ENCODE results near the gene CORO1C. TPM values are rescaled to one million over a fixed set of nuclear protein-coding genes. Genes with fewer than 3 reads are reported as not detected.

Gene CORO1C
- total and polyA plus RNA-seq, 9 of the 15 experiments (the other 6 are each of a cell fraction or from before 2014, with no cell fraction given) = 55.2 to 280 (median 150) TPM

DNA sequence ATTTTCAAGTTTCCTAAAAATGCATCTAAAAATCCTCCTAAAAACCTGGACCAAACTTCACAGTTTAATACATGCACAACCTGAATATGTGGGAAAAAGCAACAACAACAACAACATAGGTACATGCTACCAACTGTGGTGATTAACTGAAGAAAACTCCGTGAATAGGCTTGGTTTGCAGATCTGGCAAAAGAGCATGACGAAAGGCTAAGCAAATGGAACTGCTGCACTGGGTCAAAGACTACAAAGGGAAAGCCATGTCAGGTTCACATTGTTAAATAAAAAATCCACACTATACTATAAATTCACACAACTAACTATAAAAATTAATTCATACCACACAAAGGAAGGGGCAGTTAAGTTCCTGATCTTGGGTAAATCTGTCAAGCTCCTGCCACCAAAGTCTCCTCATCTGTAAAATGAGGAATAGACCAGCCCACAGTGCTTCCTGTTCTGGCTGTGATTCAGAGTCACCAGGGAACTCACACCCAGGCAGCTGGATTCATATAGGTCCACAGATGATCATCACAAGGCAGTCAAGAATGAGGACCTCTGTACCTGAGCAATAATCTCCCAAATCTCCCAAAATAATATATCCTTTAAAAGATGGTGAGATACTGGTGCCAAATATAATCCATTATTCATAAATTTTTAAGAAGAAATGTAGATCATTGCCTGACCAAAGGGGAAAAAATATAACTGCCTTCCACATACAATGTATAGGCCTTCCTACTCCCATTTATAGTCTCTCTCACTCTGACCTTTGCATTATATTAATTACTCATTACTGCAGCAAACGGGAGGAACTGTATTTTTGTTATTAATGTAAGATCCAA, 7.0 kb downstream of the CORO1C start:
- BruUV-seq (replicated peaks) = no TSS peak
- H3K9ac ChIP-seq (ENCODE audit: insufficient read depth in 1 of 2, low read depth in 2 of 2, low read length in 2 of 2) = peak overlapping the region in 1 of 2 experiments; percentile 13; a peak in 1 of 4 replicates
- ATAC-seq (peak; percentile 52), DNase-seq (ENCODE audit: extremely low read depth in 1 of 4, low spot score in 3 of 4) (peak in 2 of 4 experiments; percentile 31 to 52), FAIRE-seq (peak; percentile 52)
- peaks cover 53% of the 10 kb centered on the region for H4K20me1 ChIP-seq (replicated peaks; ENCODE audit: control insufficient read depth, insufficient read depth, low read length)
- H3K4me1 ChIP-seq (replicated peaks in 1 of 2; ENCODE audit: control insufficient read depth in 2 of 2, insufficient read depth in 2 of 2, low read length in 2 of 2) = peaks cover 13 to 79% of the 10 kb centered on the region in 2 experiments
- 45% methylated on average over 3 of the region's 3 CpGs for WGBS (ENCODE audit: insufficient coverage, low coverage, missing lambda C conversion rate)
- no peak overlapping the region for H3K4me3 ChIP-seq
- peak overlapping the region; percentile 35; the same call in 2 of the 3 replicates for H3K27ac ChIP-seq (ENCODE audit: extremely low read depth, low read depth, low read length)
- POLR2A ChIA-PET = interaction anchor here (0.6 to 5.1 kb wide), 5 partner anchors 9 to 32 kb away, joined by 3 to 27 read pairs (median 4); no protein-coding TSS in a partner anchor
- H3K27me3 ChIP-seq (ENCODE audit: control insufficient read depth in 2 of 2, insufficient read depth in 2 of 2, low read length in 2 of 2) = no peaks in the 10 kb centered on the region
- H3K9me1 ChIP-seq (ENCODE audit: control insufficient read depth, insufficient read depth, low read length) = peaks cover 4% of the 10 kb centered on the region
- in situ Hi-C loops (cut with MboI) (no loop called here), intact Hi-C loops (cut with micrococcal nuclease) (no loop called here)
- no peak for TF ChIP-seq SAFB (IDR thresholded peaks at IDR 0.05; ENCODE audit: borderline replicate concordance, low read depth, low read length)
- TF ChIP-seq, protein P1, sequence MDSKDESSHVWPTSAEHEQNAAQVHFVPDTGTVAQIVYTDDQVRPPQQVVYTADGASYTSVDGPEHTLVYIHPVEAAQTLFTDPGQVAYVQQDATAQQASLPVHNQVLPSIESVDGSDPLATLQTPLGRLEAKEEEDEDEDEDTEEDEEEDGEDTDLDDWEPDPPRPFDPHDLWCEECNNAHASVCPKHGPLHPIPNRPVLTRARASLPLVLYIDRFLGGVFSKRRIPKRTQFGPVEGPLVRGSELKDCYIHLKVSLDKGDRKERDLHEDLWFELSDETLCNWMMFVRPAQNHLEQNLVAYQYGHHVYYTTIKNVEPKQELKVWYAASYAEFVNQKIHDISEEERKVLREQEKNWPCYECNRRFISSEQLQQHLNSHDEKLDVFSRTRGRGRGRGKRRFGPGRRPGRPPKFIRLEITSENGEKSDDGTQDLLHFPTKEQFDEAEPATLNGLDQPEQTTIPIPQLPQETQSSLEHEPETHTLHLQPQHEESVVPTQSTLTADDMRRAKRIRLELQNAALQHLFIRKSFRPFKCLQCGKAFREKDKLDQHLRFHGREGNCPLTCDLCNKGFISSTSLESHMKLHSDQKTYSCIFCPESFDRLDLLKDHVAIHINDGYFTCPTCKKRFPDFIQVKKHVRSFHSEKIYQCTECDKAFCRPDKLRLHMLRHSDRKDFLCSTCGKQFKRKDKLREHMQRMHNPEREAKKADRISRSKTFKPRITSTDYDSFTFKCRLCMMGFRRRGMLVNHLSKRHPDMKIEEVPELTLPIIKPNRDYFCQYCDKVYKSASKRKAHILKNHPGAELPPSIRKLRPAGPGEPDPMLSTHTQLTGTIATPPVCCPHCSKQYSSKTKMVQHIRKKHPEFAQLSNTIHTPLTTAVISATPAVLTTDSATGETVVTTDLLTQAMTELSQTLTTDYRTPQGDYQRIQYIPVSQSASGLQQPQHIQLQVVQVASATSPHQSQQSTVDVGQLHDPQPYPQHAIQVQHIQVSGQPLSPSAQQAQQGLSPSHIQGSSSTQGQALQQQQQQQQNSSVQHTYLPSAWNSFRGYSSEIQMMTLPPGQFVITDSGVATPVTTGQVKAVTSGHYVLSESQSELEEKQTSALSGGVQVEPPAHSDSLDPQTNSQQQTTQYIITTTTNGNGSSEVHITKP (IDR thresholded peaks at IDR 0.05; ENCODE audit: partially characterized antibody) = peak; percentile 27
- no peak for TF ChIP-seq FOXA1 (IDR thresholded peaks at IDR 0.05; ENCODE audit: borderline replicate concordance)
- no peak for TF ChIP-seq ZBTB1 (CRISPR knock-in tag; IDR thresholded peaks at IDR 0.05; ENCODE audit: borderline replicate concordance, low read depth)
- TF ChIP-seq XRCC3 (IDR thresholded peaks at IDR 0.05) = no peak
- no peak for TF ChIP-seq SMARCB1 (IDR thresholded peaks at IDR 0.05; ENCODE audit: insufficient read length, low read depth)
- TF ChIP-seq RBM17 (IDR thresholded peaks at IDR 0.05; ENCODE audit: borderline replicate concordance, low read depth, low read length) = no peak
- no peak for TF ChIP-seq ZKSCAN1 (IDR thresholded peaks at IDR 0.05; ENCODE audit: low read depth, low read length)
- peak; percentile 42; the same call in 1 of the 2 replicates for TF ChIP-seq SPI1 (IDR thresholded peaks at IDR 0.05; ENCODE audit: borderline replicate concordance, low read depth, low read length)
- TF ChIP-seq TAF1 (IDR thresholded peaks at IDR 0.05; ENCODE audit: control insufficient read depth, extremely low read depth, insufficient read depth, low read length, severe bottlenecking) = no peak
- TF ChIP-seq ZFP36 (IDR thresholded peaks at IDR 0.05; ENCODE audit: low read depth, low read length, partially characterized antibody) = no peak
- TF ChIP-seq ATF7 (IDR thresholded peaks at IDR 0.05) = no peak
- no peak for TF ChIP-seq ZBTB8A (IDR thresholded peaks at IDR 0.05; ENCODE audit: partially characterized antibody)
- TF ChIP-seq ZNF561 (CRISPR knock-in tag; conservative IDR thresholded peaks at IDR 0.05) = no peak
- TF ChIP-seq ZC3H8 (IDR thresholded peaks at IDR 0.05) = no peak
- 0 out of 4 replicates have a peak, but pooled peaks of 1 of the 2 experiments have one; percentile 16 for TF ChIP-seq RCOR1 (IDR thresholded peaks at IDR 0.05; ENCODE audit: borderline replicate concordance in 1 of 2, low read depth in 2 of 2, low read length in 2 of 2)
- H2AFZ ChIP-seq (ENCODE audit: low read depth, low read length) = no peak overlapping the region
- H3K36me3 ChIP-seq (ENCODE audit: control insufficient read depth, insufficient read depth, low read length) = peaks cover 33% of the 10 kb centered on the region
- H3K4me2 ChIP-seq (ENCODE audit: insufficient read depth, low read length) = no peak overlapping the region; the same call in 1 of the 2 replicates
- peaks cover 100% of the 10 kb centered on the region for H3K79me2 ChIP-seq (ENCODE audit: control insufficient read depth, insufficient read depth, low read length)
- no peaks in the 10 kb centered on the region for H3K9me3 ChIP-seq (replicated peaks; ENCODE audit: control insufficient read depth, insufficient read depth, low read depth, low read length)
- CTCF ChIA-PET (ENCODE audit: low intra/inter-chr PET ratio) = no interaction called here
